ENCODE data around the gene IGLL5. TPM values are rescaled to one million over a fixed set of nuclear protein-coding genes. Genes with fewer than 3 reads are reported as not detected.

IGLL5 gene
- total and polyA plus RNA-seq, 3 donors from 2014 or later: 0.94 to 9.8 (median 1.4) TPM

GRCh38 chr22:22912988-22913253, 25.3 kb downstream of the IGLL5 start:
- H3K36me3 ChIP-seq (ENCODE audit: low read depth, missing control alignments): no peaks in the 10 kb centered on the region
- TF ChIP-seq POLR2A (IDR thresholded peaks at IDR 0.05): no peak
- no peak for TF ChIP-seq CTCF (IDR thresholded peaks at IDR 0.05)
- no peaks in the 10 kb centered on the region for H3K9me3 ChIP-seq
- no peak for DNase-seq
- no peaks in the 10 kb centered on the region for H3K4me1 ChIP-seq
- WGBS, 2 donors: 88 to 94% methylated on average over 5 to 7 of the region's 7 CpGs
- H3K27ac ChIP-seq: no peak overlapping the region
- H3K27me3 ChIP-seq: no peaks in the 10 kb centered on the region
- intact Hi-C loops (cut with DNase I; ENCODE audit: low total_unique reads): no loop called here
- no peak overlapping the region for H3K4me3 ChIP-seq

GRCh38 chr22:22913989-22914388, 26.4 kb downstream of the IGLL5 start:
- Histone ChIP-seq H3K27me3 (no peaks in the 10 kb centered on the region), H3K4me1 (no peaks in the 10 kb centered on the region), H3K9me3 (no peaks in the 10 kb centered on the region), H3K36me3 (ENCODE audit: low read depth, missing control alignments) (no peaks in the 10 kb centered on the region), H3K4me3 (no peak overlapping the region), H3K27ac (no peak overlapping the region)
- DNase-seq: no peak
- 93 to 94% methylated on average over 5 of the region's 5 CpGs for whole genome bisulfite sequencing, 2 donors
- no peak for TF ChIP-seq POLR2A (IDR thresholded peaks at IDR 0.05)
- TF ChIP-seq CTCF (IDR thresholded peaks at IDR 0.05): no peak
- intact Hi-C loops (cut with DNase I; ENCODE audit: low total_unique reads): no loop called here

GRCh38 chr22:22914726-22915669, 27.4 kb downstream of the IGLL5 start:
- intact Hi-C loops (cut with DNase I; ENCODE audit: low total_unique reads): no loop called here
- TF ChIP-seq CTCF (IDR thresholded peaks at IDR 0.05): no peak
- no peak for TF ChIP-seq POLR2A (IDR thresholded peaks at IDR 0.05)
- Histone ChIP-seq H3K9me3 (no peaks in the 10 kb centered on the region), H3K27ac (no peak overlapping the region), H3K36me3 (ENCODE audit: low read depth, missing control alignments) (no peaks in the 10 kb centered on the region), H3K4me1 (no peaks in the 10 kb centered on the region), H3K4me3 (no peak overlapping the region), H3K27me3 (no peaks in the 10 kb centered on the region)
- DNase-seq: no peak
- WGBS, 2 donors: 84 to 90% methylated on average over 11 of the region's 11 CpGs

- no peaks in the 10 kb centered on the region for H3K36me3 ChIP-seq (ENCODE audit: low read depth, missing control alignments)
- H3K4me1 ChIP-seq: no peaks in the 10 kb centered on the region
- no peak overlapping the region for H3K4me3 ChIP-seq
- TF ChIP-seq POLR2A (IDR thresholded peaks at IDR 0.05) (no peak), CTCF (IDR thresholded peaks at IDR 0.05) (no peak)
- WGBS, 2 donors: 96 to 98% methylated on average over 6 of the region's 6 CpGs
- no peak for DNase-seq
- intact Hi-C loops (cut with DNase I; ENCODE audit: low total_unique reads): no loop called here
- H3K27me3 ChIP-seq: no peaks in the 10 kb centered on the region
- H3K9me3 ChIP-seq: no peaks in the 10 kb centered on the region
- H3K27ac ChIP-seq: no peak overlapping the region
These were observed 28.0 kb downstream of the IGLL5 start for GRCh38 chr22:22915670-22916035.

Data from testis (tissue), 3 donors.